Gastrocnemius medialis (tissue), 4 donors: ENCODE measurements around the gene GPR152. TPM values are rescaled to one million over a fixed set of nuclear protein-coding genes. Genes with fewer than 3 reads are reported as not detected.
A peak's percentile ranks its signal among the peaks of the same experiment; 100 is the strongest.

Experiments
- ATAC-seq, 2 donors: fragments of 150-250 bp; one replicate each; pipeline ENCODE4 v1.9.1; 2016
- DNase-seq, 2 donors: peaks; one replicate each; pipeline ENCODE4 v3.0.0-alpha.2; 2019
- H3K27ac ChIP-seq, 4 donors: fragments of 200-600 bp; sonication (generic); 1 replicate in 1 of 4; 2 replicates in 3 of 4; pipeline ENCODE4 v1.5.1; 2016 to 2018; ENCODE audit warnings: mild to moderate bottlenecking in 2 of 4, moderate library complexity in 1 of 4
- H3K27me3 ChIP-seq, 3 donors: fragments of 200-600 bp; sonication (generic) in 2 of 3; 1 replicate in 1 of 3; 2 replicates in 2 of 3; pipeline versions ENCODE4 v1.5.1 to v1.6.0; 2016 to 2019; ENCODE audit warnings: mild to moderate bottlenecking in 1 of 3, moderate library complexity in 1 of 3
- H3K36me3 ChIP-seq, 2 donors: fragments of 200-600 bp; sonication (generic) in 1 of 2; one replicate each; pipeline ENCODE4 v1.5.1; 2017 to 2018
- H3K4me1 ChIP-seq, 2 donors: fragments of 200-600 bp; sonication (generic) in 1 of 2; one replicate each; pipeline ENCODE4 v1.5.1; 2016 to 2017; ENCODE audit warnings: mild to moderate bottlenecking in 2 of 2
- H3K4me3 ChIP-seq, 4 donors: fragments of 200-600 bp; sonication (generic) in 3 of 4; 1 replicate in 1 of 4; 2 replicates in 3 of 4; pipeline ENCODE4 v1.5.1; 2016 to 2019; ENCODE audit warnings: mild to moderate bottlenecking in 2 of 4
- H3K9me3 ChIP-seq, 3 donors: fragments of 200-600 bp; sonication (generic) in 2 of 3; 1 replicate in 1 of 3; 2 replicates in 2 of 3; pipeline ENCODE4 v1.5.1; 2016 to 2019
- CTCF ChIP-seq, 5 experiments: fragments of 450-650 bp in 3 of 5; fragments of 200-600 bp in 2 of 5; sonication (generic) in 2 of 5; IDR thresholded peaks in 4 of 5; conservative IDR thresholded peaks in 1 of 5; 1 replicate in 4 of 5; 2 replicates in 1 of 5; pipeline ENCODE4 v1.5.1; 2016 to 2019; ENCODE audit warnings: antibody characterized with exemption in 5 of 5, mild to moderate bottlenecking in 3 of 5, moderate library complexity in 3 of 5
- POLR2A ChIP-seq, 2 donors: fragments of 450-650 bp; IDR thresholded peaks; one replicate each; pipeline ENCODE4 v1.6.1; 2017; ENCODE audit warnings: antibody characterized with exemption in 2 of 2, mild to moderate bottlenecking in 2 of 2, moderate library complexity in 2 of 2
- in situ Hi-C, 4 donors: fragments of 200-750 bp; cut with MboI; loops; one replicate each; pipeline versions ENCODE4 v1.15.0 to v1.8.0; 2017; ENCODE audit warnings: low sequenced_read_pairs in 4 of 4
- intact Hi-C: fragments of 100-400 bp; cut with DNase I; formaldehyde crosslinking; loops from one replicate; pipeline ENCODE4 v1.15.1; 2023; ENCODE audit warnings: low total_unique reads
- total RNA-seq, 4 donors: library from RNA; depleted of rRNA; stranded (reverse); fragments of >200 nt; gene quantifications; one replicate each; pipeline versions ENCODE4 v1.1.0 to v1.2.3, GENCODE V29; 2016

GPR152 gene
- total RNA-seq, 4 donors from 2014 or later: not detected

GRCh38 chr11:67420646-67421429 is 31.7 kb downstream of the GPR152 start:
- peak overlapping the region; percentile 78 to 97 (median 87) for H3K27ac ChIP-seq
- no peaks in the 10 kb centered on the region for H3K27me3 ChIP-seq
- H3K9me3 ChIP-seq: no peaks in the 10 kb centered on the region
- no peaks in the 10 kb centered on the region for H3K36me3 ChIP-seq
- H3K4me1 ChIP-seq: peaks cover 45 to 50% of the 10 kb centered on the region in 2 donors
- intact Hi-C loops (loop anchor here (1.0 to 10.0 kb wide), 3 partner anchors 19 to 1366 kb away; partner anchors contain the start of genes GSTP1 and SF3B2), in situ Hi-C loops (no loop called here)
- peak overlapping the region; percentile 21 to 77 (median 54) for H3K4me3 ChIP-seq
- TF ChIP-seq CTCF (IDR thresholded peaks at IDR 0.05 in 4 of 5, conservative IDR thresholded peaks at IDR 0.05 in 1 of 5): peak in 2 of 5 experiments; percentile 13 to 28
- peak; percentile 86 to 90 for TF ChIP-seq POLR2A (IDR thresholded peaks at IDR 0.05)
- DNase-seq (peak; percentile 93 to 95), ATAC-seq (peak; percentile 67 to 82)

GRCh38 chr11:67420147-67420645 is 32.3 kb downstream of the GPR152 start:
- DNase-seq (no peak), ATAC-seq (peak; percentile 1 to 9)
- Histone ChIP-seq H3K27me3 (no peaks in the 10 kb centered on the region), H3K27ac (peak overlapping the region; percentile 78 to 97 (median 87)), H3K4me3 (peak overlapping the region; percentile 21 to 77 (median 54)), H3K36me3 (no peaks in the 10 kb centered on the region), H3K9me3 (no peaks in the 10 kb centered on the region), H3K4me1 (peaks cover 46 to 53% of the 10 kb centered on the region in 2 donors)
- TF ChIP-seq CTCF (IDR thresholded peaks at IDR 0.05 in 4 of 5, conservative IDR thresholded peaks at IDR 0.05 in 1 of 5) (no peak), POLR2A (IDR thresholded peaks at IDR 0.05) (no peak)
- intact Hi-C loops: loop anchor here (10.0 kb wide), 2 partner anchors 165 to 1365 kb away; partner anchors contain the start of genes GSTP1 and SF3B2
- in situ Hi-C loops: no loop called here

- ATAC-seq (no peak), DNase-seq (no peak)
- intact Hi-C loops: loop anchor here (10.0 kb wide), 2 partner anchors 165 to 1365 kb away; partner anchors contain the start of genes GSTP1 and SF3B2
- TF ChIP-seq CTCF (IDR thresholded peaks at IDR 0.05 in 4 of 5, conservative IDR thresholded peaks at IDR 0.05 in 1 of 5) (no peak), POLR2A (IDR thresholded peaks at IDR 0.05) (no peak)
- Histone ChIP-seq H3K36me3 (no peaks in the 10 kb centered on the region), H3K4me3 (peak overlapping the region in 1 of 4 donors; percentile 50), H3K9me3 (no peaks in the 10 kb centered on the region), H3K27ac (peak overlapping the region; percentile 78 to 97 (median 87)), H3K4me1 (peaks cover 46 to 57% of the 10 kb centered on the region in 2 donors), H3K27me3 (no peaks in the 10 kb centered on the region)
- in situ Hi-C loops: no loop called here
Observed at GRCh38 chr11:67419325-67420049, 33.0 kb downstream of the GPR152 start.

GRCh38 chr11:67418476-67419281 is 33.9 kb downstream of the GPR152 start:
- H3K9me3 ChIP-seq: no peaks in the 10 kb centered on the region
- H3K36me3 ChIP-seq: no peaks in the 10 kb centered on the region
- H3K27ac ChIP-seq: peak overlapping the region; percentile 78 to 97 (median 87)
- intact Hi-C loops: no loop called here
- DNase-seq: peak in 1 of 2 donors; percentile 85
- ATAC-seq: peak; percentile 8 to 52
- H3K4me1 ChIP-seq: peaks cover 46 to 57% of the 10 kb centered on the region in 2 donors
- H3K27me3 ChIP-seq: no peaks in the 10 kb centered on the region
- H3K4me3 ChIP-seq: peak overlapping the region in 2 of 4 donors; percentile 14 to 21
- in situ Hi-C loops: no loop called here
- TF ChIP-seq POLR2A (IDR thresholded peaks at IDR 0.05) (no peak), CTCF (IDR thresholded peaks at IDR 0.05 in 4 of 5, conservative IDR thresholded peaks at IDR 0.05 in 1 of 5) (no peak)
